A549 (cell line): ENCODE data around the gene NEGR1. TPM values are rescaled to one million over a fixed set of nuclear protein-coding genes. Genes with fewer than 3 reads are reported as not detected.

Experiments
- ATAC-seq, 2 experiments: fragments of 200-7000 bp in 1 of 2; fragments of >200 bp in 1 of 2; cut with Nextera tagmentation in 1 of 2; cut with Tn5 transposase in 1 of 2; 3 replicates each; pipeline versions ENCODE4 v1.8.0 to v1.9.1; 2018 to 2020; ENCODE audit warnings: mild to moderate bottlenecking in 1 of 2, moderate library complexity in 1 of 2
- CTCF ChIA-PET: fragments of 300-600 bp; sonication (Branson Sonifier 250); formaldehyde crosslinking; extraction: SDS; loops from one replicate; lab custom pipeline; 2021; ENCODE audit warnings: antibody characterized with exemption, inconsistent platforms; lab: Yijun Ruan, JAX
- POLR2A ChIA-PET: fragments of 350-600 bp; formaldehyde crosslinking; extraction: SDS; loops from one replicate; lab custom pipeline; 2021; ENCODE audit warnings: antibody characterized with exemption, inconsistent platforms; lab: Yijun Ruan, JAX
- DNase-seq, 2 experiments: peaks; one replicate each; pipeline versions ENCODE4 v3.0.0 to v3.0.0-alpha.2; 2011 to 2016; ENCODE audit warnings: low read depth in 1 of 2, low spot score in 1 of 2
- FAIRE-seq: peaks from 2 replicates; lab custom pipeline; 2011; peaks lifted over from hg19 to GRCh38; lab: Jason Lieb, UNC
- H3K27ac ChIP-seq, 2 experiments: fragments of >200 bp; sonication (Bioruptor Twin); formaldehyde crosslinking; 3 replicates each; pipeline ENCODE4 v1.5.1; 2016 to 2017
- H3K4me1 ChIP-seq: fragments of >200 bp; sonication (Bioruptor Twin); formaldehyde crosslinking; 3 replicates; pipeline ENCODE4 v1.6.1; 2016
- H3K4me2 ChIP-seq: fragments of >200 bp; sonication (Bioruptor Twin); formaldehyde crosslinking; 3 replicates; pipeline ENCODE4 v1.6.1; 2016
- H3K4me3 ChIP-seq: fragments of >200 bp; sonication (Bioruptor Twin); formaldehyde crosslinking; 3 replicates; pipeline ENCODE4 v1.5.1; 2016
- H3K9me3 ChIP-seq: fragments of >200 bp; sonication (Bioruptor Twin); formaldehyde crosslinking; 3 replicates; pipeline ENCODE4 v1.6.1; 2016
- ATOH8 ChIP-seq: fragments of 250-450 bp; sonication (Bioruptor Pico); IDR thresholded peaks from 2 replicates; pipeline ENCODE4 v1.5.0; 2020; ENCODE audit warnings: low read depth, mild to moderate bottlenecking, moderate library complexity
- BHLHE40 ChIP-seq: IDR thresholded peaks from 2 replicates; pipeline ENCODE4 v1.6.1; 2012; ENCODE audit warnings: low read depth, low read length, inconsistent platforms
- CEBPB ChIP-seq, 2 experiments: fragments of >200 bp in 1 of 2; sonication (Bioruptor Twin) in 1 of 2; formaldehyde crosslinking in 1 of 2; IDR thresholded peaks; 2 replicates each; pipeline ENCODE4 v1.6.1; 2012 to 2016
- EHMT2 ChIP-seq: fragments of 200-600 bp; sonication (generic); IDR thresholded peaks from 2 replicates; pipeline ENCODE4 v1.6.1; 2016; ENCODE audit warnings: antibody characterized with exemption, low read depth, mild to moderate bottlenecking, moderate library complexity
- EP300 ChIP-seq, 2 experiments: fragments of >200 bp; sonication (Bioruptor Twin); formaldehyde crosslinking; IDR thresholded peaks; 2 replicates in 1 of 2; 3 replicates in 1 of 2; pipeline ENCODE4 v1.6.1; 2016 to 2017
- FOSB ChIP-seq: fragments of 250-450 bp; sonication (Bioruptor Pico); IDR thresholded peaks from 2 replicates; pipeline ENCODE4 v1.5.0; 2020; ENCODE audit warnings: mild to moderate bottlenecking, moderate library complexity
- FOXS1 ChIP-seq: fragments of 250-450 bp; sonication (Bioruptor Pico); IDR thresholded peaks from 2 replicates; pipeline ENCODE4 v1.5.0; 2020; ENCODE audit warnings: mild to moderate bottlenecking, moderate library complexity
- HDAC2 ChIP-seq: fragments of 200-600 bp; sonication (generic); IDR thresholded peaks from 2 replicates; pipeline ENCODE4 v1.6.1; 2016
- HES2 ChIP-seq: fragments of >200 bp; sonication (Bioruptor Twin); formaldehyde crosslinking; IDR thresholded peaks from 2 replicates; pipeline ENCODE4 v1.6.1; 2016
- HOXB13 ChIP-seq: fragments of 250-450 bp; sonication (Bioruptor Pico); IDR thresholded peaks from 2 replicates; pipeline ENCODE4 v1.5.0; 2020; ENCODE audit warnings: low read depth, mild to moderate bottlenecking, moderate library complexity
- KDM1A ChIP-seq: fragments of 200-600 bp; sonication (generic); IDR thresholded peaks from 2 replicates; pipeline ENCODE4 v1.6.1; 2016; ENCODE audit warnings: low read depth, mild to moderate bottlenecking
- KDM5A ChIP-seq: fragments of 200-600 bp; sonication (generic); IDR thresholded peaks from 2 replicates; pipeline ENCODE4 v1.6.1; 2016; ENCODE audit warnings: antibody characterized with exemption, mild to moderate bottlenecking
- MAFK ChIP-seq: fragments of 450-650 bp; IDR thresholded peaks from 2 replicates; pipeline ENCODE4 v1.6.1; 2014; ENCODE audit not compliant: partially characterized antibody
- NFE2L2 ChIP-seq: fragments of 150-350 bp; conservative IDR thresholded peaks from 2 replicates; pipeline ENCODE4 v1.6.1; 2014; ENCODE audit warnings: low read length
- NPAS2 ChIP-seq: fragments of 250-450 bp; sonication (Bioruptor Pico); IDR thresholded peaks from 2 replicates; pipeline ENCODE4 v1.8.0; 2022; ENCODE audit warnings: mild to moderate bottlenecking, moderate library complexity, borderline replicate concordance
- NR3C1 ChIP-seq: fragments of >200 bp; sonication (Bioruptor Twin); formaldehyde crosslinking; IDR thresholded peaks from 3 replicates; pipeline ENCODE4 v1.6.1; 2017
- PBX3 ChIP-seq: IDR thresholded peaks from 2 replicates; pipeline ENCODE4 v1.6.1; 2012
- PHF8 ChIP-seq: fragments of 200-600 bp; sonication (generic); IDR thresholded peaks from 2 replicates; pipeline ENCODE4 v1.6.1; 2016; ENCODE audit warnings: low read depth, mild to moderate bottlenecking, antibody characterized with exemption, moderate library complexity, borderline replicate concordance
- POLR2AphosphoS2 ChIP-seq: conservative IDR thresholded peaks from 2 replicates; pipeline ENCODE4 v1.6.1; 2012; ENCODE audit warnings: low read length, improper control_type of control experiment, inconsistent platforms
- RNF2 ChIP-seq: fragments of 200-600 bp; sonication (generic); IDR thresholded peaks from 2 replicates; pipeline ENCODE4 v1.6.1; 2016; ENCODE audit warnings: low read depth, mild to moderate bottlenecking, antibody characterized with exemption, moderate library complexity, borderline replicate concordance
- SMC3 ChIP-seq: fragments of >200 bp; sonication (Bioruptor Twin); formaldehyde crosslinking; IDR thresholded peaks from 3 replicates; pipeline ENCODE4 v1.6.1; 2018; ENCODE audit warnings: inconsistent platforms
- TFCP2L1 ChIP-seq: fragments of 250-450 bp; sonication (Bioruptor Pico); IDR thresholded peaks from 2 replicates; pipeline ENCODE4 v1.5.0; 2021; ENCODE audit warnings: mild to moderate bottlenecking
- TP53 ChIP-seq: fragments of 250-450 bp; sonication (Bioruptor Pico); IDR thresholded peaks from 2 replicates; pipeline ENCODE4 v1.5.0; 2021; ENCODE audit warnings: mild to moderate bottlenecking, moderate library complexity
- USF2 ChIP-seq: fragments of 450-650 bp; IDR thresholded peaks from 2 replicates; pipeline ENCODE4 v1.6.1; 2014; ENCODE audit warnings: antibody characterized with exemption
- WGBS: methylation state at CpG from one replicate; pipeline ENCODE4 v1.1.6; 2017; ENCODE audit errors: missing lambda C conversion rate; 5-methylcytosine and 5-hydroxymethylcytosine counted together
- polyA plus RNA-seq, 4 experiments: library from polyadenylated mRNA; depleted of rRNA in 3 of 4; stranded (reverse); fragments of >200 nt; fragmentation: RNase III in 1 of 4; extraction: RNeasy Plus Mini Kit Qiagen cat#74134 plus additional on column Dnase treatment in 1 of 4; gene quantifications; 2 replicates in 3 of 4; 3 replicates in 1 of 4; pipeline ENCODE4 v1.2.3, GENCODE V29; 2011 to 2017

The NEGR1 gene
- polyA plus RNA-seq, 2 of the 4 experiments (the other 2 are of a cell fraction): not detected

- TF ChIP-seq PBX3 (no peak), NR3C1 (no peak), MAFK (no peak)
Observed at GRCh38 chr1:71882637-71883036, 399.7 kb downstream of the NEGR1 start (continued).

- CTCF ChIA-PET: no interaction called here
Observed at GRCh38 chr1:71882226-71882625, 400.1 kb downstream of the NEGR1 start.

GRCh38 chr1:71881611-71882010 lies 400.7 kb downstream of the NEGR1 start:
- DNase-seq: no peak
- no peaks in the 10 kb centered on the region for H3K9me3 ChIP-seq
- POLR2A ChIA-PET: no interaction called here
- ATAC-seq: no peak
- CTCF ChIA-PET: no interaction called here
- H3K27ac ChIP-seq: no peak overlapping the region
- FAIRE-seq: no peak
- TF ChIP-seq POLR2AphosphoS2 (no peak), TFCP2L1 (CRISPR knock-in tag) (no peak), KDM1A (no peak), RNF2 (no peak), EHMT2 (no peak), EP300 (IDR thresholded peaks at IDR 0.05) (no peak), KDM5A (no peak), HES2 (no peak), TP53 (CRISPR knock-in tag) (no peak), NR3C1 (no peak)
- H3K4me1 ChIP-seq: no peaks in the 10 kb centered on the region
- no peak overlapping the region for H3K4me2 ChIP-seq
- H3K4me3 ChIP-seq: no peak overlapping the region

More at GRCh38 chr1:71882226-71882625, 400.1 kb downstream of the NEGR1 start:
- WGBS: 31% methylated on average over 3 of the region's 3 CpGs
- POLR2A ChIA-PET: no interaction called here
- FAIRE-seq (no peak), ATAC-seq (no peak), DNase-seq (no peak)
- Histone ChIP-seq H3K27ac (no peak overlapping the region), H3K9me3 (no peaks in the 10 kb centered on the region), H3K4me2 (no peak overlapping the region), H3K4me3 (no peak overlapping the region), H3K4me1 (no peaks in the 10 kb centered on the region)
- TF ChIP-seq PHF8 (no peak), NR3C1 (no peak), CEBPB (IDR thresholded peaks at IDR 0.05) (no peak), BHLHE40 (no peak), ATOH8 (CRISPR knock-in tag) (no peak), FOSB (CRISPR knock-in tag) (no peak), NFE2L2 (no peak)

GRCh38 chr1:71869326-71869725 lies 413.0 kb downstream of the NEGR1 start:
- DNase-seq (no peak), ATAC-seq (no peak), FAIRE-seq (no peak)
- H3K4me1 ChIP-seq: no peaks in the 10 kb centered on the region
- H3K27ac ChIP-seq: no peak overlapping the region
- TF ChIP-seq NPAS2 (no peak), SMC3 (no peak), HOXB13 (CRISPR knock-in tag) (no peak), TP53 (CRISPR knock-in tag) (no peak), FOSB (CRISPR knock-in tag) (no peak), FOXS1 (CRISPR knock-in tag) (no peak), PBX3 (no peak), USF2 (no peak), HDAC2 (no peak)
- no peaks in the 10 kb centered on the region for H3K9me3 ChIP-seq
- POLR2A ChIA-PET: no interaction called here
- H3K4me2 ChIP-seq: no peak overlapping the region
- no peak overlapping the region for H3K4me3 ChIP-seq
- CTCF ChIA-PET: no interaction called here
